GM23338 (cell line): ENCODE data around the gene ADA.

ENCODE experiments used
- CREB1 ChIP-seq: fragments of 250-450 bp; sonication (Bioruptor Pico); IDR thresholded peaks from 2 replicates; pipeline ENCODE4 v1.5.0; 2020; ENCODE audit warnings: low read depth, mild to moderate bottlenecking, moderate library complexity
- CTCF ChIP-seq, 2 experiments: fragments of 200-600 bp in 1 of 2; sonication (generic) in 1 of 2; conservative IDR thresholded peaks; 2 replicates each; pipeline versions ENCODE4 v1.5.1 to v1.6.1; 2016 to 2017; ENCODE audit warnings: antibody characterized with exemption in 2 of 2, low read depth in 2 of 2, mild to moderate bottlenecking in 2 of 2, moderate library complexity in 1 of 2
- ETS1 ChIP-seq: IDR thresholded peaks from 2 replicates; pipeline ENCODE4 v1.6.1; 2016; ENCODE audit warnings: antibody characterized with exemption
- EZH2 ChIP-seq: fragments of 200-600 bp; sonication (generic); IDR thresholded peaks from one replicate; pipeline ENCODE4 v1.8.0; 2017; ENCODE audit warnings: antibody characterized with exemption, mild to moderate bottlenecking, low read depth; ENCODE audit not compliant: unreplicated experiment
- POLR2AphosphoS5 ChIP-seq: IDR thresholded peaks from 2 replicates; pipeline ENCODE4 v1.6.1; 2016; ENCODE audit warnings: antibody characterized with exemption, low read depth
- REST ChIP-seq: IDR thresholded peaks from one replicate; pipeline ENCODE4 v1.6.1; 2018; ENCODE audit warnings: antibody characterized with exemption; ENCODE audit not compliant: unreplicated experiment
- STAT1 ChIP-seq: IDR thresholded peaks from one replicate; pipeline ENCODE4 v1.6.1; 2016; ENCODE audit warnings: antibody characterized with exemption; ENCODE audit not compliant: unreplicated experiment

- TF ChIP-seq CTCF (conservative IDR thresholded peaks at IDR 0.05; ENCODE audit: low read depth in 2 of 2) (no peak), STAT1 (no peak), ETS1 (no peak), CREB1 (CRISPR knock-in tag) (no peak), EZH2 (no peak), POLR2AphosphoS5 (no peak), REST (no peak)
These were observed 21.2 kb downstream of the ADA start for GRCh38 chr20:44630297-44630696.
